Gastroesophageal sphincter (tissue), 3 donors: ENCODE results near the gene ACTR3C.

Experiments used
- CTCF ChIP-seq, 4 experiments: fragments of 200-600 bp in 2 of 4; fragments of 450-650 bp in 2 of 4; sonication (generic) in 1 of 4; IDR thresholded peaks; one replicate each; pipeline ENCODE4 v1.5.1; 2017 to 2019; ENCODE audit warnings: antibody characterized with exemption in 4 of 4, mild to moderate bottlenecking in 2 of 4, moderate library complexity in 2 of 4
- POLR2A ChIP-seq, 2 donors: fragments of 450-650 bp; IDR thresholded peaks; one replicate each; pipeline ENCODE4 v1.6.1; 2017; ENCODE audit warnings: antibody characterized with exemption in 2 of 2, mild to moderate bottlenecking in 2 of 2, moderate library complexity in 1 of 2

DNA sequence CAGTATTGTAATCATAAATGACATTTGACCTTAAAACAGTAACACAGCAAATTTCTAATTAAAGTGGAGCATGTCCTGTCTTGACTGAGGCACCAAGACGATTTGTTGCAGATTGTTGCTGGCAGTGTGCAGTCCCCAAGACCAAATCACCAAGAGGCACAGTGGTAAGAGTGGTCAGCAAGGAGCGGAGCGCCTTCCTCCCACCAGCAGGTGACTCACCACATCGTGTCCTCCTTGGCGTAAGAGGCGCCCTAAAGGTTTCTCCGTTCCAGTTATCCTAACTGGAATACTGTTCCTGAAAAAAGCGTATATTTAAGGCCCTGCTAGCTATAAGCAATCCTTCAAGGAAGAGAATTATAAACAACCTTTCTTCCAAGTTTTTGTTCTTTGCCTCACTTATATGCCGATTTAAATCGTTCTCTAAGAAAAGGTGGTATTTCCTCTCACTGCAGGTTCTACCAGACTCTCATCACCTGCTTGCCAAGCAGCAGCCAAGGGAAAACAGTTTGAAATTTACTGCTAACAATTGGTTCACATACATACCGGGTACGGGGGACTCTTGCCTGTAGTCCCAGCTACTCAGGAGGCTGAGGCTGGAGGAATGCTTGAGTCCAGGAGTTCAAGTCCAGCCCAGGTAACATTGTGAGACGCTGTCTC is 34.6 kb upstream of the ACTR3C start:
- no peak for TF ChIP-seq CTCF (IDR thresholded peaks at IDR 0.05)
- TF ChIP-seq POLR2A (IDR thresholded peaks at IDR 0.05): no peak
